ENCODE measurements around the gene PIKFYVE.

DNA sequence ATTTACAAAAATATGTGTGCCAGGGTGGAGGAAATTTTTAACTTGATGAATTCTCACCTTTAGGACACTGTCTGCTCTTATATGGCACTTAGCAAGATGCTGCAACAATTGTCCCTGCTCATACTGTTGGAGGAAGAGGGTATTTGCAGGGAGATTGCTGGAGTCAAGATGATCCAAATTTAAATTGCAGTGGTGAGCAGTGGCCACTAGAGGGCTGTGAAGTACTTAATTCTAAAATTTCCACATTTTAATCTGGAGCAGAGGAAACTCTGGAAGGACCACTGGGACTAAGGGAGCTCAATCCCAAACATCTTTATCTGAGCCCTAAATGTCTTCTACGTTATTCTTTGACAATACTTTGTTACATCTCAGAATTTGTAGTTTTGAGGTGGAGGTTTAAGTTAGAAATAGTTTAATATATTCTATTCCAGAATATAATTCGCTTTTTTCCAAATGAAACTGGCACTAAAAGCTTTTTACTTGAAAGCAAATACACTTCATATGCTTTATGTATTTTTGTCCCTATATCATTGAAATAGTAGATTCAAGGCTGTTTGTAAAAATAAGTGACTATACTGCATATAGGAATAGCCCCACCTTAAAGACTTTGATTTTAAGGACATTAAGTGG is 107.5 kb downstream of the PIKFYVE start:
- TF ChIP-seq SP1 (IDR thresholded peaks at IDR 0.05): no peak
- TF ChIP-seq HDGF (IDR thresholded peaks at IDR 0.05; ENCODE audit: borderline replicate concordance): no peak

Data from HEK293T (cell line).